IPS-18a (cell line): ENCODE data around the gene TMEM132D.
"Not testable (repeated sequence)": the region's sequence is repeated elsewhere in the genome, so short reads cannot be mapped to it uniquely, and the experiment has no call there.

ENCODE experiments used
- H3K27ac ChIP-seq: one replicate; pipeline ENCODE4 v1.5.1; 2013; ENCODE audit warnings: low read length
- H3K27me3 ChIP-seq: one replicate; pipeline ENCODE4 v1.6.1; 2013; ENCODE audit warnings: mild to moderate bottlenecking, low read length; ENCODE audit not compliant: control insufficient read depth, insufficient read depth
- H3K36me3 ChIP-seq: one replicate; pipeline ENCODE4 v1.6.1; 2013; ENCODE audit warnings: low read depth, low read length; ENCODE audit not compliant: control insufficient read depth
- H3K4me1 ChIP-seq: one replicate; pipeline ENCODE4 v1.6.1; 2013; ENCODE audit warnings: low read depth, low read length; ENCODE audit not compliant: control insufficient read depth
- H3K4me3 ChIP-seq: one replicate; pipeline ENCODE4 v1.5.1; 2013; ENCODE audit warnings: low read length
- H3K9ac ChIP-seq: one replicate; pipeline ENCODE4 v1.6.1; 2013; ENCODE audit warnings: mild to moderate bottlenecking, low read length, moderate library complexity
- H3K9me3 ChIP-seq: one replicate; pipeline ENCODE4 v1.6.1; 2013; ENCODE audit warnings: low read depth, low read length; ENCODE audit not compliant: control insufficient read depth

TMEM132D gene

DNA sequence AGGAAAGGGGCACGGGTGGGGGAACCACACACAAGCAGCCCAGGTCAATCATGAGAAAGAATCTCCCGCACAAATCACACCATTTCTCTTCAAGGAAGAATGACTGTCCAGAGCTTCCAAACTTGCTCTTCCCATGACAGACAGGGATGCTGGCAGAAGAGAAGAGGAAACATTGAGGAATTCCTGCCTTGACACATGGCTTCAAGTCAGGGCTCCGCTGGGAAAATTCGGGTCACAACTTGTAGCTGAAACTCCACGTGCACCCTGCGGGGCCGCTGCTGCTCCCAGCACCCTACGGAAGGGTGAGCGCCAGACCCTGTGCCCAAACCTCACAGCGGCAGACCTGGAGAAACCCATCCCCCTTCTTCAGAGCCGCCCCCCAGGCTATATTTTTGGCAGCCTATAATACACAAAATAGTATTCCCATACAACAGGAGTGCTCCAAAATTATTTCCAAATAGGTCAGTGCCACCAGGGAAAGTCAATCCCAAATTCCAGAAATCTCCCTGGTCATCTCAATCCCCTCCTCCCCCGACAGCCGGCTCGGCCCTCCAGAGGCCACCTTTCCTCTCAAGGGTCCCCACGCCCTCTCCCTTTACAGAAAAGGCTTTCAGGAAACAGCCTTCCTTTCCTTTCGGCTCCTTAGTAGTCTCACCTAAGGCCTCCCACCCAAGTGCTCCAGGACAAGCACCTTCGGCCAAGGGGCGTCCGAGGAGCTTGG, 1.3 kb downstream of the TMEM132D start:
- H3K27ac ChIP-seq: no peak overlapping the region
- H3K9ac ChIP-seq: no peak overlapping the region
- peaks cover 45% of the 10 kb centered on the region for H3K27me3 ChIP-seq
- H3K4me3 ChIP-seq: peak overlapping the region; percentile 62
- H3K9me3 ChIP-seq: peaks cover 13% of the 10 kb centered on the region
- H3K4me1 ChIP-seq: peaks cover 4% of the 10 kb centered on the region
- no peaks in the 10 kb centered on the region for H3K36me3 ChIP-seq

DNA sequence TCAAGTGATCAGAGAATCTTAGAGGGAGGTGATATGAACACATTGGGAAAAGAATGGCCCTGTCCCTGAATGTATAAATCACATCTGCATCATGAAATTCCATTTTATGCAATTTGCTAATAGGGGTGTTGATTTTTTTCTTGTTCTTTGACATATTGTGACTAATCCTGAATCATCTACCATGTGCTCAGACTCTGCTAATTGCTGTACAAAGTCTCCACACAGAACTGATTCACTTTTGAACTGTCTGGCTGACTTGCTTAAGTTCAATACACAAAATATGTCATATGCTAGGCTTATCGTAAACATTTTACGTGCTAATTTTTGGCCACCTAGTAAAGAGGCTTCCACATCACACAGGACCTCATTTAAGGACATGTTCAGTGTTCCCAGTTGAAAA, 2.6 kb downstream of the TMEM132D start:
- H3K9me3 ChIP-seq: peaks cover 13% of the 10 kb centered on the region
- no peak overlapping the region for H3K9ac ChIP-seq
- H3K4me3 ChIP-seq: no peak overlapping the region
- H3K27ac ChIP-seq: no peak overlapping the region
- H3K36me3 ChIP-seq: no peaks in the 10 kb centered on the region
- H3K27me3 ChIP-seq: peaks cover 38% of the 10 kb centered on the region
- H3K4me1 ChIP-seq: peaks cover 4% of the 10 kb centered on the region

DNA sequence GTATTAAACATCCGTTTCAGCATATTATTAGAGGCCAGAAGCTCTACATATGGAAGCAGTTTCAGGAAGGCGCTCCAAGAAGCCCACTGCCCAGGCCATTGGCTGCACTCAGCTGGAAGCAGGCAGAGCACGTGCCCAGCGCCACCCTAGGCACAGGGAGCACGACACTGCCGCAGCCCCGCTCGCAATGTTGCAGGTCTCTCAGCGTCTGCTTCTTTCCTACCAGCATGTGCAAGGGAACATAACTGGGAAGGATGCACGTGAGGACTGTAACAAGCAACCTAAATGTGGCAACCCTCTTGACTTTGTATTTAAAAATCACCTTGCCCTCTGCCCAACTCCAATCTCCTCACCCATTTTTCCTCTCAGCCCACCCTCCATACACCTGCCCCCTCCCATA, 3.5 kb downstream of the TMEM132D start:
- peaks cover 28% of the 10 kb centered on the region for H3K27me3 ChIP-seq
- H3K9me3 ChIP-seq: peaks cover 8% of the 10 kb centered on the region
- no peak overlapping the region for H3K4me3 ChIP-seq
- no peak overlapping the region for H3K9ac ChIP-seq
- no peaks in the 10 kb centered on the region for H3K36me3 ChIP-seq
- no peak overlapping the region for H3K27ac ChIP-seq
- H3K4me1 ChIP-seq: peaks cover 4% of the 10 kb centered on the region

DNA sequence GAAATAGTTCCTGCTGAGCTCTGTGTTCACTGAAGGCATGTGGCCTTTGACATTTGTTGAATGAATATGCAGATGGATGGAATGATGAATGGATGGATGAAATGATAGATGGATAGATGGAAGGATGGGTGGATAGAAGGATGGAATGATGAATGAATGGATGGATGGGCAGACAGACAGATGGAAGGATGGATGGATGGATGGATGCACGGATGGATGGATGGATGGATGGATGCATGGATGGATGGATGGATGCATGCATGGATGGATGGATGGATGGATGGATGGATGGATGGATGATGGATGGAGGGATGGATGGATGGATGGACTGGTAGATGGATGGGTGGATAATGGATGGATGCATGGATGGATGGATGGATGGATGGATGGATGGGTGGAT, 4.8 kb downstream of the TMEM132D start:
- H3K9ac ChIP-seq, H3K4me3 ChIP-seq, H3K27ac ChIP-seq, H3K4me1 ChIP-seq, H3K36me3 ChIP-seq, H3K9me3 ChIP-seq: not testable (repeated sequence)
- peaks cover 17% of the 10 kb centered on the region for H3K27me3 ChIP-seq

DNA sequence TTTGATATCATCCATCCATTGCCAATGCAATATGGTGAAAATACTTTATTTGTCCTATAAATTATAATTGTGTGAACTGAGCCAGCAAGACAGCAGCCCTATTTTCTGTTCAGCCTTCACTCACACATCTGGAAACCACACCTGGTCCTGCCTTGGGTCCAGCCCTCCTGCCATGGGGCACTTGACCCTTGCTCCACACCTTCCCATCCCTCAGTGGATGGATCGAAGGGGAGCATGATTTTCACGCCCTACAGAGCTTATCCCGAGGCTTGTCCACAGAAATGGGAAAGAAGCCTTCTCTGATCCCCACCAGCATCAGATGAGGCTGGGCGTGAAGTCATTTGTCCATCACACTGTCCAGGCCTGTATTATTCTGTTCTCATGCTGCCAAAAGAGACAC, 10.1 kb downstream of the TMEM132D start:
- H3K9me3 ChIP-seq: peaks cover 6% of the 10 kb centered on the region
- H3K36me3 ChIP-seq: no peaks in the 10 kb centered on the region
- H3K27ac ChIP-seq: no peak overlapping the region
- H3K4me1 ChIP-seq: no peaks in the 10 kb centered on the region
- no peaks in the 10 kb centered on the region for H3K27me3 ChIP-seq
- no peak overlapping the region for H3K9ac ChIP-seq
- no peak overlapping the region for H3K4me3 ChIP-seq

DNA sequence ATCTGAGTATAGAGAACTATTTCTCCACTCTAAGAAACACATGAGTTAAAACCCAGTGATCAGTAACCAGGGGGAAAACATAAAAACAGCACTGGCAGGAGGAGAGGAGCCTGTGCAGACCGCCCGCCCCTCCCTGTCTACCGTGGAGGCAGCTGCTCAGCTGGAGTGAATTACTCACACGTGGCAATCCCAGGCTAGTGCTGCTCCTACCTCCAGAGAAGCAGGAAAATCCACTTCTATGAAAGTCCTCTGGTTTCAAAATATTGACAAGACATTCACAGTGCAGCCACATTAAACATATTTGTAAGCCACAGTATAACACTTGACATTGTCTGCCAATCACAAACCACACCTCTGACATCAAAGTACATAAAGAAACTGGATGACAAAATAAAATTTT, 16.7 kb downstream of the TMEM132D start:
- Histone ChIP-seq H3K9me3 (peaks cover 14% of the 10 kb centered on the region), H3K36me3 (no peaks in the 10 kb centered on the region), H3K27ac (no peak overlapping the region), H3K27me3 (no peaks in the 10 kb centered on the region), H3K4me1 (no peaks in the 10 kb centered on the region), H3K4me3 (no peak overlapping the region), H3K9ac (no peak overlapping the region)

DNA sequence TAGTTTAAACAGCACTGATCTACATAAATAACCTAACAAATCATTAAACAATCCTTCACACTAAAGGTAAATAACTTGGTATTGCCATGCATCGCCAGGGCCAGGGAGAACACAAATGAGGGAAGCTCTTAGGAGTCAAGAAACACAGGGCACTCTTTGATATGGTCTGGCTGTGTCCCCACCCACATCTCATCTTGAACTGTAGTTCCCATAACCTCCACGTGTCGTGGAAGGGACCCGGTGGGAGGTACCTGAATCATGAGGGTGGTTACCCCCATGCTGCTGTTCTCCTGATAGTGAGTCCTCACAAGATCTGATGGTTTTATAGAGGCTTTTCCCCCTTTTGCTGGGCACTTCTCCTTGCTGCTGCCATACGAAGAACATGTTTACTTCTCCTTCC, 17.3 kb downstream of the TMEM132D start:
- H3K36me3 ChIP-seq: no peaks in the 10 kb centered on the region
- H3K9ac ChIP-seq: no peak overlapping the region
- H3K9me3 ChIP-seq: peaks cover 19% of the 10 kb centered on the region
- no peak overlapping the region for H3K27ac ChIP-seq
- no peaks in the 10 kb centered on the region for H3K27me3 ChIP-seq
- H3K4me3 ChIP-seq: no peak overlapping the region
- H3K4me1 ChIP-seq: no peaks in the 10 kb centered on the region

DNA sequence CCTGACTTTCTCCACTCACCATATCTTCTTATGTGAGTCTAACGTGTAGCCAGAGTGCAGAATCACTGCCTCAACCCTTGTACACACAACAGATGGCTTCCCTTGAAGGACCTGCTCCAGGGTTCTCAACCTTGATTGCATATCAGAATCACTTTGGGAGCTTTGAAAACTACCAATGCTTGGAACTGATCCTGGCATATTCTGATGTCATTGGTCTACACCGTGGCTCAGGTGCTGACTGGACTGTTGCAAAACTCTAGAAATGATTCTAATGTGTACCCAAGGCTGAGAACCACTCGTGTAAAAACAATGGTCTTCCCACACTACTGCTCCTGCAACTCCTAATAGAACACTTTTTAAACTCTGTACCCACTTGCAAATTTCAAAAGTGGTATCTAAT, 18.5 kb downstream of the TMEM132D start:
- Histone ChIP-seq H3K9me3 (peaks cover 23% of the 10 kb centered on the region), H3K4me1 (no peaks in the 10 kb centered on the region), H3K27me3 (no peaks in the 10 kb centered on the region), H3K36me3 (no peaks in the 10 kb centered on the region), H3K27ac (no peak overlapping the region), H3K9ac (no peak overlapping the region), H3K4me3 (no peak overlapping the region)

DNA sequence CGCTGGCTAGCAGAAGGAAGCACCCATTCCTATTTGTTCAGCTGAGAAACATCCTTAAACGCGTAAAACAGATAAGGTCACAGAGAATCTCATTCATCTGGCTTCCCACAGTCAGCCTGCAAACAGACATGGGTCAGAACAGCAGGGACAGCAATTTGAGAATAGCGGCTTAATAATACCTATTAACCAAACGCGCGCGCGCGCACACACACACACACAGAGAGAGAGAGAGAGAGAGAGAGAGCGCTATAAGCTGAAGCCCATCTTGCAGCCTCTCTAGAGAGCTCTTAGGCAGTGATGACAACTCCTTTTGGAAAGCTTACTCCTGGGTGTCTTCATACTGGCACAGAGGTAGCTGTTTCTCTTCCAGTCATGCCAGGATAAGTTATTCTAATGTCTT, 26.4 kb downstream of the TMEM132D start:
- Histone ChIP-seq H3K27ac (no peak overlapping the region), H3K4me1 (peaks cover 8% of the 10 kb centered on the region), H3K27me3 (no peaks in the 10 kb centered on the region), H3K4me3 (no peak overlapping the region), H3K9me3 (peaks cover 27% of the 10 kb centered on the region), H3K36me3 (no peaks in the 10 kb centered on the region), H3K9ac (no peak overlapping the region)

DNA sequence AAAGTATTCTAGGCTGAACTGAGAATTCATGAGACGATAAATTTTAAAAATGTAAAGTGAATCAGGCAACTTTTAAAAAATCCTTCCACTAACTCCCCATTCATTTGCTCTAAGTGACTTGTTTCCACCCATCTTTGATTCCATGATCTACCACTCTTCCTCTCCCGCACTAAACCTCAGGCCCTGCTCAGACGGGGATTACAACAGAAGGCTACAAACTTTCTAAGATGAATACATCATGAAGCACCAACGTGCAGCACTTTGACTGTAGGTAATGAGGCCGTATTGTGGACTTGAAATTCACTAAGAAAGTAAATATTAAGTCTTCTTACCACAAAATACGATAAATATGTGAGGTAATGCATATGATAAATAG, 30.0 kb downstream of the TMEM132D start:
- no peak overlapping the region for H3K9ac ChIP-seq
- H3K9me3 ChIP-seq: peaks cover 18% of the 10 kb centered on the region
- no peak overlapping the region for H3K27ac ChIP-seq
- H3K36me3 ChIP-seq: no peaks in the 10 kb centered on the region
- no peaks in the 10 kb centered on the region for H3K27me3 ChIP-seq
- no peak overlapping the region for H3K4me3 ChIP-seq
- H3K4me1 ChIP-seq: peaks cover 26% of the 10 kb centered on the region

DNA sequence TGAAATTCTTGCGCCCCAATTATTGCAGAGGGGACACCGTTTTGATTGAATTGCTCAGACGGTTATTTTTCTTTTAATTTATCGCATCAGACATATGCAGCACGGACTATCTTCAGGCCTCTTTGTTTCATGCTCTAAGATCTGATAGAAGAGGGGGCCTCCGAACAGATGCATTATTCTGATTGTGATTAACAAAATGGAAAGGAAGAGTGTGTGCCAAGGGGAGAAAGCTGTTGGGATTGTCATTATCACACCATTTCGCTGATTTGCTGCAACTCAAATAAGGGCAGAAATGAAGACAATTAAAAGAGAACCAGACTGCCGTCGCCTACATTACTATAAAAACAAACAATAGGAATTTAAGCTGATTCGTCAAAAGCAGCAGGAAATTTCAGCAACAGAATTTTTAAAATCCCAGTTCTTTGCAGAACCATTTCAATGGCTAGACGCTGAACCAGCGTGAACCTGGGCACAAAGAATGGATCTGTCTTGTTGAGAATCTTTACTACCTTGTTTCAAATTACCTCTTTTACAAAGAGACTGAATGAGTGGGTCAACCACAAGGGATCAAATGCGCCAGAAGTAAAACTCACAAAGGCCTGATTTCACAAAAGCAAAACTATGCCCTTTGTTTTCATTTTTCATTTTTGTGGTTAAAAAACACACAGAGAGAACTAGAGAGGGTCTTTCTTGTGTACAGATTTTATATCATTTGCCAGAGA, 30.6 kb downstream of the TMEM132D start:
- Histone ChIP-seq H3K36me3 (no peaks in the 10 kb centered on the region), H3K4me3 (peak overlapping the region; percentile 36), H3K4me1 (peaks cover 26% of the 10 kb centered on the region), H3K9me3 (peaks cover 18% of the 10 kb centered on the region), H3K9ac (no peak overlapping the region), H3K27ac (no peak overlapping the region), H3K27me3 (no peaks in the 10 kb centered on the region)
